Measurements from ENCODE around the gene PTPN3.
"Not testable (repeated sequence)": the region's sequence is repeated elsewhere in the genome, so short reads cannot be mapped to it uniquely, and the experiment has no call there.

Gene PTPN3, protein sequence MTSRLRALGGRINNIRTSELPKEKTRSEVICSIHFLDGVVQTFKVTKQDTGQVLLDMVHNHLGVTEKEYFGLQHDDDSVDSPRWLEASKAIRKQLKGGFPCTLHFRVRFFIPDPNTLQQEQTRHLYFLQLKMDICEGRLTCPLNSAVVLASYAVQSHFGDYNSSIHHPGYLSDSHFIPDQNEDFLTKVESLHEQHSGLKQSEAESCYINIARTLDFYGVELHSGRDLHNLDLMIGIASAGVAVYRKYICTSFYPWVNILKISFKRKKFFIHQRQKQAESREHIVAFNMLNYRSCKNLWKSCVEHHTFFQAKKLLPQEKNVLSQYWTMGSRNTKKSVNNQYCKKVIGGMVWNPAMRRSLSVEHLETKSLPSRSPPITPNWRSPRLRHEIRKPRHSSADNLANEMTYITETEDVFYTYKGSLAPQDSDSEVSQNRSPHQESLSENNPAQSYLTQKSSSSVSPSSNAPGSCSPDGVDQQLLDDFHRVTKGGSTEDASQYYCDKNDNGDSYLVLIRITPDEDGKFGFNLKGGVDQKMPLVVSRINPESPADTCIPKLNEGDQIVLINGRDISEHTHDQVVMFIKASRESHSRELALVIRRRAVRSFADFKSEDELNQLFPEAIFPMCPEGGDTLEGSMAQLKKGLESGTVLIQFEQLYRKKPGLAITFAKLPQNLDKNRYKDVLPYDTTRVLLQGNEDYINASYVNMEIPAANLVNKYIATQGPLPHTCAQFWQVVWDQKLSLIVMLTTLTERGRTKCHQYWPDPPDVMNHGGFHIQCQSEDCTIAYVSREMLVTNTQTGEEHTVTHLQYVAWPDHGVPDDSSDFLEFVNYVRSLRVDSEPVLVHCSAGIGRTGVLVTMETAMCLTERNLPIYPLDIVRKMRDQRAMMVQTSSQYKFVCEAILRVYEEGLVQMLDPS

DNA sequence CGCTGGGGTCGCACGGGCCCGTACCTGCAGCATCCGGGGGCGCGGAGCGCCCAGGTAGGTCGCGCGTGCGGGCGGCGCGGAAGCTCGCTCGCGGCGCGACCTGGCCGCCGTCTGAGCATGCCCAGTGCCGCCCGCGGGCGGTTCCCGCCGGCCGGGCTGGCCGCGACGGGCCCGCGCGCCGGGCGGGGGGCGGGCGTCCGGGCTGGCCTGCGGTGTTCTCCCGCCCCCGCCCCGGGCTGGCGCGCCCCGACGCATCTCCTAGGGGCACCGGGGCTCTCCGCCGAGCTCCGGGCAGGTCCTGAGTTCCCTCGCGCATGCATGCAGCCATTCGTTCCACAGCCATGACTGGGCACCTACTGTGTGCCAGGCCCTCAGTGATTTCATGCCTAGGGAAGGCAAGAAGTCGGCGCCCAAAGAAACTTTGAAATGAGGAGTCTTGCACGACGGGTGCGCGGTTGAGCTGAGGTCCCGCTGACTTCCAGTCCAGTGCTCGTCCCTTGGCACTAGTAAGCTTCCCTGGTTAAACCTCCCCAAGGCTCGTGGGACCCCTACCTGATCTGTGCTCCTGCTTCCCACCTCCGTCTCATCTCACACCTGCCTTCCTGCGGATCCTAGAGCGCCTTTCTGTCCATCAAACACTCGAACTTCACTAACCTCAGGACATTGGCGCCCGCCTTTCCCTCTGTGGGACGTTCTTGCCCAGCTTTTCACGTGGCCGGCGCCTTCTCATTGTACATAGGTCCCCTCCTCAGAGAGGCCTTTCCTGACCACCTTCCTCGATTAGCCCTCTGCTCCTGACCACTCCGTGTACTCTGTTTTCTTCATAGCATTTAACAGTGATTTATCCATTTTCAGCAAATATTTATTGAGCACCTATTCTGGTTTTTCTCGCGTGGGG lies at the start of gene PTPN3:
PTPN3 (minus strand) TSS at position 113 of the 898 bp plus-strand sequence. CDS start 34,873 bp downstream, outside the sequence.
- peaks cover 67% of the 10 kb centered on the region for H3K27me3 ChIP-seq (ENCODE audit: insufficient read depth, insufficient read length)

DNA sequence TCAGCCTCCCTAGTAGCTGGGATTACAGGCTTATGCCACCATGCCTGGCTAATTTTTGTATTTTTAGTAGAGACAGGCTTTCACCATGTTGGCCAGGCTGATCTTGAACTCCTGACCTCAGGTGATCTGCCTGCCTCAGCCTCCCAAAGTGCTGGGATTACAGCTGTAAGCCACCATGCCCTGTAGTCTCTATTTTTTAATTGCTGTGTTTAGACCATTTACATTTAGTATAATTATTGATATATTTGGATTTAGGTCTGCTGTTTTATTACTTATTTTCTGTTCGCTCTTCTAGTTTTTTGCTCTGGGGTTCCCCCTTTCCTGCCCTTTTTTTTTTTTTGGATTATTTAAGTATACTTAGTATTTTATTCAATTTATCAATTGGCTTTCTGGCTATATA lies 46.8 kb upstream of the PTPN3 start:
- H3K27me3 ChIP-seq (ENCODE audit: insufficient read depth, insufficient read length); H3K4me1 ChIP-seq (ENCODE audit: insufficient read depth, insufficient read length); H3K36me3 ChIP-seq (ENCODE audit: insufficient read depth, insufficient read length, low read length); H3K4me3 ChIP-seq (ENCODE audit: insufficient read length, low read depth); H3K9ac ChIP-seq (ENCODE audit: insufficient read length, low read depth); DNase-seq (ENCODE audit: low read depth, low spot score): not testable (repeated sequence)
- H3K9me3 ChIP-seq (ENCODE audit: insufficient read depth, low read length) = peaks cover 13% of the 10 kb centered on the region

More for the DNA sequence above, at the start of gene PTPN3:
- TF ChIP-seq SUZ12 (IDR thresholded peaks at IDR 0.05; ENCODE audit: extremely low read depth, insufficient read depth, insufficient read length) = no peak
- TF ChIP-seq ZNF274 (IDR thresholded peaks at IDR 0.05; ENCODE audit: low read depth, low read length) = no peak
- no peak for TF ChIP-seq YY1 (IDR thresholded peaks at IDR 0.05; ENCODE audit: insufficient read depth, insufficient read length)
- DNase-seq (ENCODE audit: low read depth, low spot score) = no peak
- H3K9ac ChIP-seq (ENCODE audit: insufficient read length, low read depth) = peak within 1 kb of the TSS; percentile 66
- peaks cover 8% of the 10 kb centered on the region for H3K4me1 ChIP-seq (ENCODE audit: insufficient read depth, insufficient read length)
- no peaks in the 10 kb centered on the region for H3K9me3 ChIP-seq (ENCODE audit: insufficient read depth, low read length)
- no peaks in the 10 kb centered on the region for H3K36me3 ChIP-seq (ENCODE audit: insufficient read depth, insufficient read length, low read length)
- peak within 1 kb of the TSS; percentile 57 for H3K4me3 ChIP-seq (ENCODE audit: insufficient read length, low read depth)

DNA sequence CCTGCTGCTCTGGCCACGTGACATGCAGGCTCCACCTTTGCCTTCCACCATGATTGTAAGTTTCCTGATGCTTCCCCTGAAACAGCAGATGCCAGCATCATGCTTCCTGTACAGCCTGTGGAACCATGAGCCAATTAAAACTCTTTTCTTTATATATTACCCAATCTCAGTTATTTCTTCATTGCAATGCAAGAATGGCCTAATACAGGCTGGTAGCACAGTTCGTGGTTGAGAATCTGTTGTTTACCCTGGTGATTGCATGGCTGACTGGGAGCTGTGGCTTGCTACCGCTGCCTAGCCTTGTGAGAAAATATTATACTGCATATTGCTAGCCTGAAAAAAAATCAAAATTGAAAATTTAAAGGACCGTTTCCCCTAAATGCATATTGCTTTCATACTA lies 44.8 kb upstream of the PTPN3 start:
- Histone ChIP-seq H3K36me3 (ENCODE audit: insufficient read depth, insufficient read length, low read length) (no peaks in the 10 kb centered on the region), H3K9ac (ENCODE audit: insufficient read length, low read depth) (no peak overlapping the region), H3K27me3 (ENCODE audit: insufficient read depth, insufficient read length) (no peaks in the 10 kb centered on the region), H3K4me1 (ENCODE audit: insufficient read depth, insufficient read length) (no peaks in the 10 kb centered on the region), H3K9me3 (ENCODE audit: insufficient read depth, low read length) (peaks cover 13% of the 10 kb centered on the region), H3K4me3 (ENCODE audit: insufficient read length, low read depth) (no peak overlapping the region)
- no peak for DNase-seq (ENCODE audit: low read depth, low spot score)
- no peak for TF ChIP-seq SUZ12 (IDR thresholded peaks at IDR 0.05; ENCODE audit: extremely low read depth, insufficient read depth, insufficient read length)
- TF ChIP-seq ZNF274 (IDR thresholded peaks at IDR 0.05; ENCODE audit: low read depth, low read length) = no peak
- no peak for TF ChIP-seq YY1 (IDR thresholded peaks at IDR 0.05; ENCODE audit: insufficient read depth, insufficient read length)

DNA sequence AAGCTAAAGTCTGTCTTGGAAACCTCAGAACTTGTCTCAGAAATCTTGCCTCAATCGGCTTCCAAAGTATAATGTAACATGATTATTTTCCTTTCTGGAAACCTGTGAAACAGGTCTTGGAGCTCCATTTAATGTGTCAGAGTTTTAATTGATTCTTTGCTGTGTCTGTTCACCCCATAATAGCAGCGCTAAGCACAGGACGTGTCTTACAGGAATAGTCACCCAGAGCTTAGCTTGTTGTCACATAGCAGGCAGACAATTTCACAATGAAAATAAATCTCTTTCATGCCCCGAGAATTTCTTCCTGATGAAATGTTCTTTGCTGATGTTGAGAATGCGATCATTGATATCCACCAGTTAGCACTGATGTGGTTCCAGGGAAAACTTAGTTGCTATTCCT lies 40.2 kb upstream of the PTPN3 start:
- H3K9ac ChIP-seq (ENCODE audit: insufficient read length, low read depth) = no peak overlapping the region
- no peak for TF ChIP-seq SUZ12 (IDR thresholded peaks at IDR 0.05; ENCODE audit: extremely low read depth, insufficient read depth, insufficient read length)
- DNase-seq (ENCODE audit: low read depth, low spot score) = no peak
- H3K36me3 ChIP-seq (ENCODE audit: insufficient read depth, insufficient read length, low read length) = no peaks in the 10 kb centered on the region
- H3K4me1 ChIP-seq (ENCODE audit: insufficient read depth, insufficient read length) = no peaks in the 10 kb centered on the region
- H3K4me3 ChIP-seq (ENCODE audit: insufficient read length, low read depth) = no peak overlapping the region
- no peaks in the 10 kb centered on the region for H3K27me3 ChIP-seq (ENCODE audit: insufficient read depth, insufficient read length)
- H3K9me3 ChIP-seq (ENCODE audit: insufficient read depth, low read length) = no peaks in the 10 kb centered on the region; the same call in 1 of the 2 replicates

DNA sequence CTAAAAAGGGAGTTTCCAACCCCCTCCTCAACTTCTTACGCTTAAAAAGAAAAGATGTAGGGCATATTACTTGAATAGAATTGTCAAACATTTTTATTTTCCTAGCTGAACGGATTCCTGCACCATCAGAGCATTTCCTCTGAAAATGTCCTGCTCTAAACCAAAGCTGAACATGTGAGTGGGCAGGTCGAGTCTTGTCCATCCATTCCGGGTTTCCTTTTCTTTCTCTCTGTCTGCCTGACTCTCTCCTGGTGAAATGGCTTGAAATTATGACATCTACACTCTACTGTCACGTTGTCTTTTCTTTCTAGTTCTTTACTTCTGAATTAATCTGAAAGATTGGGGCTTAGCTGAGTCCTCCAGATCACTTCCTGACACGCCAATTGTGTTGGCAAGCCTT lies 39.2 kb upstream of the PTPN3 start:
- Histone ChIP-seq H3K36me3 (ENCODE audit: insufficient read depth, insufficient read length, low read length) (no peaks in the 10 kb centered on the region), H3K9ac (ENCODE audit: insufficient read length, low read depth) (no peak overlapping the region), H3K27me3 (ENCODE audit: insufficient read depth, insufficient read length) (no peaks in the 10 kb centered on the region), H3K9me3 (ENCODE audit: insufficient read depth, low read length) (no peaks in the 10 kb centered on the region; the same call in 1 of the 2 replicates), H3K4me3 (ENCODE audit: insufficient read length, low read depth) (no peak overlapping the region), H3K4me1 (ENCODE audit: insufficient read depth, insufficient read length) (no peaks in the 10 kb centered on the region)
- no peak for DNase-seq (ENCODE audit: low read depth, low spot score)
- TF ChIP-seq YY1 (IDR thresholded peaks at IDR 0.05; ENCODE audit: insufficient read depth, insufficient read length) (no peak), SUZ12 (IDR thresholded peaks at IDR 0.05; ENCODE audit: extremely low read depth, insufficient read depth, insufficient read length) (no peak), ZNF274 (IDR thresholded peaks at IDR 0.05; ENCODE audit: low read depth, low read length) (no peak)

DNA sequence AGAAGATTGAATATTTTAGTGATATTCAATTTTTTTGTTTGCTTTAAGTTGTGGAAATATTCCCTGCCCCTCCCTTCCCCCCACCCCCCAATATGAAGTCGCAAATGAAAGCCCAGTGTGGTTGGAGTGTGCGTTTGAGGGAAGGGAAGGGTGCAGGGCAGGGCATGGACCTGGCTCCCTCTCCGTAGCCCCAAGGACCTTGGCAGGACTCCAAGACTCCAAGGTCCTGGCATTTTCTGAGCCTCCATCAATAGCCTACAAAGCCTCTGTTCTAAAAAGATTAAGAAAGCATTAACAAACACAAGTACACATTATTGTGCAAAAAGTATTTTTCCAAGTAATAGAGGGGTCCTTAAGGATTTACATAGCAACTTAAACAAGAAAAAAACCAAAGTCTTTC lies 38.8 kb upstream of the PTPN3 start:
- no peak overlapping the region for H3K9ac ChIP-seq (ENCODE audit: insufficient read length, low read depth)
- no peak for DNase-seq (ENCODE audit: low read depth, low spot score)
- TF ChIP-seq ZNF274 (IDR thresholded peaks at IDR 0.05; ENCODE audit: low read depth, low read length) (no peak), YY1 (IDR thresholded peaks at IDR 0.05; ENCODE audit: insufficient read depth, insufficient read length) (no peak), SUZ12 (IDR thresholded peaks at IDR 0.05; ENCODE audit: extremely low read depth, insufficient read depth, insufficient read length) (no peak)
- H3K9me3 ChIP-seq (ENCODE audit: insufficient read depth, low read length) = no peaks in the 10 kb centered on the region; the same call in 1 of the 2 replicates
- H3K4me3 ChIP-seq (ENCODE audit: insufficient read length, low read depth) = no peak overlapping the region
- H3K27me3 ChIP-seq (ENCODE audit: insufficient read depth, insufficient read length) = no peaks in the 10 kb centered on the region
- H3K4me1 ChIP-seq (ENCODE audit: insufficient read depth, insufficient read length) = no peaks in the 10 kb centered on the region
- H3K36me3 ChIP-seq (ENCODE audit: insufficient read depth, insufficient read length, low read length) = no peaks in the 10 kb centered on the region
